ENCODE measurements around the gene PAPPA. TPM values are rescaled to one million over a fixed set of nuclear protein-coding genes. Genes with fewer than 3 reads are reported as not detected.

The PAPPA gene
- total RNA-seq, 1 experiment from 2014 or later: 0.08 TPM

GRCh38 chr9:116282597-116282996 lies 129.0 kb downstream of the PAPPA start:
- in situ Hi-C loops (cut with HindIII; ENCODE audit: low pct_unique_long_range_greater_than_20kb, low sequenced_read_pairs): no loop called here
- DNase-seq (ENCODE audit: low read depth, low spot score): no peak

- DNase-seq (ENCODE audit: low read depth, low spot score): no peak
- in situ Hi-C loops (cut with HindIII; ENCODE audit: low pct_unique_long_range_greater_than_20kb, low sequenced_read_pairs): no loop called here
Measured at GRCh38 chr9:116284518-116284917, 130.9 kb downstream of the PAPPA start.

- peak; percentile 6 for DNase-seq (ENCODE audit: low read depth, low spot score)
- in situ Hi-C loops (cut with HindIII; ENCODE audit: low pct_unique_long_range_greater_than_20kb, low sequenced_read_pairs): no loop called here
Measured at GRCh38 chr9:116285320-116285719, 131.7 kb downstream of the PAPPA start.

- in situ Hi-C loops (cut with HindIII; ENCODE audit: low pct_unique_long_range_greater_than_20kb, low sequenced_read_pairs): no loop called here
- no peak for DNase-seq (ENCODE audit: low read depth, low spot score)
Measured at GRCh38 chr9:116286297-116286696, 132.7 kb downstream of the PAPPA start.

GRCh38 chr9:116287721-116288120 lies 134.1 kb downstream of the PAPPA start:
- in situ Hi-C loops (cut with HindIII; ENCODE audit: low pct_unique_long_range_greater_than_20kb, low sequenced_read_pairs): no loop called here
- DNase-seq (ENCODE audit: low read depth, low spot score): no peak

- in situ Hi-C loops (cut with HindIII; ENCODE audit: low pct_unique_long_range_greater_than_20kb, low sequenced_read_pairs): no loop called here
- DNase-seq (ENCODE audit: low read depth, low spot score): no peak
Measured at GRCh38 chr9:116288658-116289057, 135.1 kb downstream of the PAPPA start.

- DNase-seq (ENCODE audit: low read depth, low spot score): no peak
- in situ Hi-C loops (cut with HindIII; ENCODE audit: low pct_unique_long_range_greater_than_20kb, low sequenced_read_pairs): no loop called here
Measured at GRCh38 chr9:116297346-116297745, 143.8 kb downstream of the PAPPA start.

GRCh38 chr9:116298249-116298648 lies 144.7 kb downstream of the PAPPA start:
- in situ Hi-C loops (cut with HindIII; ENCODE audit: low pct_unique_long_range_greater_than_20kb, low sequenced_read_pairs): no loop called here
- DNase-seq (ENCODE audit: low read depth, low spot score): no peak

GRCh38 chr9:116298878-116299391 lies 145.3 kb downstream of the PAPPA start:
- DNase-seq (ENCODE audit: low read depth, low spot score): no peak
- in situ Hi-C loops (cut with HindIII; ENCODE audit: low pct_unique_long_range_greater_than_20kb, low sequenced_read_pairs): no loop called here

- DNase-seq (ENCODE audit: low read depth, low spot score): no peak
- in situ Hi-C loops (cut with HindIII; ENCODE audit: low pct_unique_long_range_greater_than_20kb, low sequenced_read_pairs): no loop called here
Measured at GRCh38 chr9:116300360-116300870, 146.8 kb downstream of the PAPPA start.

GRCh38 chr9:116303270-116303669 lies 149.7 kb downstream of the PAPPA start:
- in situ Hi-C loops (cut with HindIII; ENCODE audit: low pct_unique_long_range_greater_than_20kb, low sequenced_read_pairs): no loop called here
- no peak for DNase-seq (ENCODE audit: low read depth, low spot score)

GRCh38 chr9:116303886-116304538 lies 150.4 kb downstream of the PAPPA start:
- DNase-seq (ENCODE audit: low read depth, low spot score): no peak
- in situ Hi-C loops (cut with HindIII; ENCODE audit: low pct_unique_long_range_greater_than_20kb, low sequenced_read_pairs): no loop called here

GRCh38 chr9:116304761-116305160 lies 151.2 kb downstream of the PAPPA start:
- no peak for DNase-seq (ENCODE audit: low read depth, low spot score)

GRCh38 chr9:116308076-116308475 lies 154.5 kb downstream of the PAPPA start:
- in situ Hi-C loops (cut with HindIII; ENCODE audit: low pct_unique_long_range_greater_than_20kb, low sequenced_read_pairs): no loop called here
- no peak for DNase-seq (ENCODE audit: low read depth, low spot score)

More at GRCh38 chr9:116304761-116305160, 151.2 kb downstream of the PAPPA start:
- in situ Hi-C loops (cut with HindIII; ENCODE audit: low pct_unique_long_range_greater_than_20kb, low sequenced_read_pairs): no loop called here

- no peak for DNase-seq (ENCODE audit: low read depth, low spot score)
- in situ Hi-C loops (cut with HindIII; ENCODE audit: low pct_unique_long_range_greater_than_20kb, low sequenced_read_pairs): no loop called here
Measured at GRCh38 chr9:116309900-116310611, 156.5 kb downstream of the PAPPA start.

- in situ Hi-C loops (cut with HindIII; ENCODE audit: low pct_unique_long_range_greater_than_20kb, low sequenced_read_pairs): no loop called here
Measured at GRCh38 chr9:116312221-116312620, 158.6 kb downstream of the PAPPA start.

GRCh38 chr9:116313638-116314037 lies 160.0 kb downstream of the PAPPA start:
- in situ Hi-C loops (cut with HindIII; ENCODE audit: low pct_unique_long_range_greater_than_20kb, low sequenced_read_pairs): no loop called here
- DNase-seq (ENCODE audit: low read depth, low spot score): peak; percentile 6

More at GRCh38 chr9:116312221-116312620, 158.6 kb downstream of the PAPPA start:
- DNase-seq (ENCODE audit: low read depth, low spot score): no peak

GRCh38 chr9:116316246-116316645 lies 162.7 kb downstream of the PAPPA start:
- in situ Hi-C loops (cut with HindIII; ENCODE audit: low pct_unique_long_range_greater_than_20kb, low sequenced_read_pairs): no loop called here
- no peak for DNase-seq (ENCODE audit: low read depth, low spot score)

GRCh38 chr9:116317503-116317902 lies 163.9 kb downstream of the PAPPA start:
- no peak for DNase-seq (ENCODE audit: low read depth, low spot score)
- in situ Hi-C loops (cut with HindIII; ENCODE audit: low pct_unique_long_range_greater_than_20kb, low sequenced_read_pairs): no loop called here
